NCI-H1417 treated with DMSO at 0.1 percent for 48 hours (cell line): ENCODE measurements around the gene ADGRL3.

Experiments used
- DNase-seq: peaks from one replicate; lab custom pipeline; 2025; lab: John Stamatoyannopoulos, UW

ADGRL3 gene

DNA sequence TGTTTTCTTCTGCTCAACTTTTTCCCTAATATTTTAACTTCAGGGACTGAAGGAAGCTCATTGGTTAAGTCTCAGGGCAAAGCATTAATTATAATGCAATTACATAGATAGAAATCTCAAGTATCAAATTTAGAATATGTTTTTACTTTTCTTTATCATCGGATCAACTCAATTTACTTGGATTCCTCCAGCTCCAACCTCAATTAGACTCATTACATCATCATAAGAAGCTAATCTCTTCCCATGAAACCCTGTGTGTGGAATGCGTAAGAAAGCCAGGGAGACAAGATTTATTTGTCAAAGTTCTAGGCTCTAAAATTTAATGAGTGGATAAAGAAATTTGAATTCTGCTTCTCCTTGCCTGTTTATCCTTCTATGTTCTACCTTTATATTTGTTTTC is 918.4 kb downstream of the ADGRL3 start:
- DNase-seq: no peak

- DNase-seq: no peak
Observed at GRCh38 chr4:62119195-62119594, 919.1 kb downstream of the ADGRL3 start.

DNA sequence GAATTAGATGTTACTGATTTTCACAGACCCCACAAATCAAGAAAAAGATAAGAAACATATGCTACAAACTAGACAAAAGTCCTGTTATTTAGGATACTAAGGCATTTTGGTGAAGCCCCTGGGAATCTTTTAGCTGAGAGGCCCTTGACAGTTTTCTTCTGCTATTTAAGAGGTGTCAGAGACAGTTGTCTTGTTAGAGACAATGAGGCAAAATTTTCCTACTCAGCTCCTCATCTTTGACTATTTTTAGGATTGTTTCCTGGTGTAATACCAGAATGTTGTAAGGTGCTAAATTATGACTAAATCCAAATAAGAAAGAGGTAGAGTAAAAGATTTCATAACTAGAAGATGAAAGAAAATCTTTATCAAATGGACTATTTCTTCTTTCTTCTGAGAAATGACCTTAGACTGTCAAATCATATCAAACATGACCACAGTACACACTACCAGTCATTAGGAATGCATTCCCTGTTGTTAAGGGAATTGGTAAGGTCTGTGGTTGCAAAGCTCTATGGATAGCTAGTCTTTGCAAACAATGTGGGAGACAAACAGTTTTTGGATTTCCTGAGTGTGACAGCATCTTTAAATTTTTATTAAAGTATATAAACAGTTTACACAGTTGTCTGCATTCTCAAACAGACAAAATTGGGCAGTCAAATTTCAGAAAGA is 926.1 kb downstream of the ADGRL3 start:
- DNase-seq: no peak
